OCI-LY1 (cell line): ENCODE results near the gene RPS6KL1.
"Not testable (repeated sequence)": the region's sequence is repeated elsewhere in the genome, so short reads cannot be mapped to it uniquely, and the experiment has no call there.

ENCODE experiments used
- H2AFZ ChIP-seq: fragments of 200-600 bp; sonication (generic), shearing (Covaris generic); 2 replicates; pipeline ENCODE4 v1.6.0; 2014; ENCODE audit warnings: antibody characterized with exemption, mild to moderate bottlenecking, low read length
- H3F3A ChIP-seq: fragments of 200-600 bp; sonication (generic), shearing (Covaris generic); 2 replicates; pipeline ENCODE4 v1.6.0; 2014; ENCODE audit warnings: mild to moderate bottlenecking, antibody characterized with exemption, low read length, moderate library complexity; ENCODE audit not compliant: insufficient read depth
- H3K27ac ChIP-seq: fragments of 200-600 bp; sonication (generic); 2 replicates; pipeline ENCODE4 v1.5.1; 2014; ENCODE audit warnings: low read length, mixed run types, mild to moderate bottlenecking, low read depth; ENCODE audit not compliant: poor library complexity, severe bottlenecking
- H3K27me3 ChIP-seq: fragments of 200-600 bp; sonication (generic); 2 replicates; pipeline ENCODE4 v1.6.0; 2014; ENCODE audit warnings: antibody characterized with exemption, mild to moderate bottlenecking, low read length, moderate library complexity; ENCODE audit not compliant: insufficient read depth
- H3K36me3 ChIP-seq: fragments of 200-600 bp; sonication (generic); 2 replicates; pipeline ENCODE4 v1.6.1; 2014; ENCODE audit warnings: mild to moderate bottlenecking, antibody characterized with exemption, low read length, moderate library complexity, mixed read lengths; ENCODE audit not compliant: insufficient read depth
- H3K4me1 ChIP-seq: fragments of 200-600 bp; sonication (generic); 2 replicates; pipeline ENCODE4 v1.5.1; 2014; ENCODE audit warnings: mild to moderate bottlenecking, low read length, moderate library complexity; ENCODE audit not compliant: insufficient read depth, severe bottlenecking
- H3K4me2 ChIP-seq: fragments of 200-600 bp; sonication (generic), shearing (Covaris generic); 2 replicates; pipeline ENCODE4 v1.6.1; 2014; ENCODE audit warnings: low read length
- H3K4me3 ChIP-seq: fragments of 200-600 bp; sonication (generic); 2 replicates; pipeline ENCODE4 v1.5.1; 2014; ENCODE audit warnings: low read length, low read depth, mild to moderate bottlenecking, mixed read lengths; ENCODE audit not compliant: poor library complexity, severe bottlenecking
- H3K79me2 ChIP-seq: fragments of 200-600 bp; shearing (Covaris generic); 2 replicates; pipeline ENCODE4 v1.6.1; 2016; ENCODE audit warnings: mixed run types, low read length, mixed read lengths; ENCODE audit not compliant: insufficient read depth
- H3K9ac ChIP-seq: fragments of 200-600 bp; sonication (generic), shearing (Covaris generic); 2 replicates; pipeline ENCODE4 v1.6.1; 2014; ENCODE audit warnings: mild to moderate bottlenecking, low read length, mixed read lengths
- H3K9me2 ChIP-seq: fragments of 200-600 bp; sonication (generic), shearing (Covaris generic); 2 replicates; pipeline ENCODE4 v1.6.1; 2014; ENCODE audit warnings: low read depth, mild to moderate bottlenecking, low read length, mixed read lengths
- H3K9me3 ChIP-seq: fragments of 200-600 bp; shearing (Covaris generic); 2 replicates; pipeline ENCODE4 v1.6.1; 2014; ENCODE audit warnings: low read length, mixed read lengths
- H4K20me1 ChIP-seq: fragments of 200-600 bp; sonication (generic), shearing (Covaris generic); 2 replicates; pipeline ENCODE4 v1.6.0; 2016; ENCODE audit warnings: mild to moderate bottlenecking, low read length; ENCODE audit not compliant: insufficient read depth
- CTCF ChIP-seq: fragments of 200-600 bp; sonication (generic), shearing (Covaris generic); IDR thresholded peaks from 2 replicates; pipeline ENCODE4 v1.5.1; 2017; ENCODE audit warnings: mild to moderate bottlenecking, antibody characterized with exemption, low read length, moderate library complexity, mixed read lengths
- EZH2 ChIP-seq: fragments of 200-600 bp; sonication (generic), shearing (Covaris generic); IDR thresholded peaks from 2 replicates; pipeline ENCODE4 v1.8.0; 2017; ENCODE audit warnings: borderline replicate concordance, mixed run types, mild to moderate bottlenecking, antibody characterized with exemption, low read length, moderate library complexity, mixed read lengths

Gene RPS6KL1

GRCh38 chr14:74934476-74935359, 11.7 kb upstream of the RPS6KL1 start:
- H3K79me2 ChIP-seq, result no peaks in the 10 kb centered on the region
- no peak overlapping the region for H3K27ac ChIP-seq
- H3K36me3 ChIP-seq, result no peaks in the 10 kb centered on the region
- H3K9ac ChIP-seq, result no peak overlapping the region
- no peaks in the 10 kb centered on the region for H3K27me3 ChIP-seq
- H3F3A ChIP-seq, result no peaks in the 10 kb centered on the region
- no peak overlapping the region for H3K4me3 ChIP-seq
- no peaks in the 10 kb centered on the region for H4K20me1 ChIP-seq
- H3K9me2 ChIP-seq, result no peaks in the 10 kb centered on the region
- H3K4me2 ChIP-seq, result no peak overlapping the region
- peaks cover 7% of the 10 kb centered on the region for H3K4me1 ChIP-seq
- TF ChIP-seq EZH2 (no peak), CTCF (no peak)
- no peaks in the 10 kb centered on the region for H3K9me3 ChIP-seq
- H2AFZ ChIP-seq, result no peak overlapping the region

- Histone ChIP-seq H3K36me3 (no peaks in the 10 kb centered on the region), H3K9ac (no peak overlapping the region), H3K4me2 (no peak overlapping the region), H3K9me3 (no peaks in the 10 kb centered on the region), H2AFZ (no peak overlapping the region), H3K27me3 (no peaks in the 10 kb centered on the region), H3K4me1 (peaks cover 7% of the 10 kb centered on the region), H3K79me2 (no peaks in the 10 kb centered on the region), H3K9me2 (no peaks in the 10 kb centered on the region), H3K4me3 (no peak overlapping the region), H4K20me1 (no peaks in the 10 kb centered on the region), H3F3A (no peaks in the 10 kb centered on the region), H3K27ac (no peak overlapping the region)
- TF ChIP-seq CTCF, result no peak
- TF ChIP-seq EZH2, result no peak
These were observed 11.0 kb upstream of the RPS6KL1 start for GRCh38 chr14:74934041-74934440.

GRCh38 chr14:74932936-74933335, 9.9 kb upstream of the RPS6KL1 start:
- H3K4me1 ChIP-seq, H4K20me1 ChIP-seq, H3K27me3 ChIP-seq, H3K9me2 ChIP-seq, H3F3A ChIP-seq, H3K4me3 ChIP-seq, H3K9ac ChIP-seq, H3K79me2 ChIP-seq, H3K4me2 ChIP-seq, H3K9me3 ChIP-seq, H3K36me3 ChIP-seq, H3K27ac ChIP-seq, H2AFZ ChIP-seq: not testable (repeated sequence)
